ENCODE data around the gene CAMK1. TPM values are rescaled to one million over a fixed set of nuclear protein-coding genes. Genes with fewer than 3 reads are reported as not detected.

Gene CAMK1
- total and polyA plus RNA-seq, 2 donors from 2014 or later: 31.2 to 52.7 TPM

DNA sequence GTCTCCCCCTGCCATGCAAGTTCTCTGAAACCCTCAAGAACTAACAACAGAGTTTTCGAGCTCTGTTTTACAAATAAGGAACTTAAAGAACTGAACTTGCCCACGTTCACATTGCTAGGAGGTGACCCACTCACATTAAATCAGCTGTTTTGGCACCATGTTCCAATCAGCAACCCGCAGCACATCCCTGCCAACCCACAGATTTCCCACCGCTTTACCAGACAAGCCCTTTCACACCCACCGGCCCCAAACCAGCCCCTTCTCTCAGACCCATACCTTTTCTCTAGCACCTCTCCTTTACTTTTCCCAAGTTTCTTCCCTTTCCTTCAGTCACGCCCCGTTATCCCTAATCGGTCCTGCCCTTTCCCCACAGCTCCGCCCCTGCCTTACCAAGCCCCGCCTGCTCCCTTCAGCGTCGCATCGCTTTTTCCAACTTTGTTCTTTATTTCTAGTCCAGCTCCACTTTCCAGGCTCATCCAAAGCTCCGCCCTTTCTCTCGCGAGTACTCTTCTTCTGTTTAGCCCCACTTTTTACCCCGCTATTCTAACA is 39.0 kb downstream of the CAMK1 start:
- no peaks in the 10 kb centered on the region for H3K27me3 ChIP-seq (ENCODE audit: control insufficient read depth, insufficient read depth, low read length)
- peaks cover 0 to 16% (median 9%) of the 10 kb centered on the region in 3 donors for H3K4me1 ChIP-seq (ENCODE audit: control insufficient read depth in 2 of 3, insufficient read depth in 2 of 3, low read depth in 1 of 3, low read length in 3 of 3)
- no peak for FAIRE-seq
- TF ChIP-seq, protein P1, sequence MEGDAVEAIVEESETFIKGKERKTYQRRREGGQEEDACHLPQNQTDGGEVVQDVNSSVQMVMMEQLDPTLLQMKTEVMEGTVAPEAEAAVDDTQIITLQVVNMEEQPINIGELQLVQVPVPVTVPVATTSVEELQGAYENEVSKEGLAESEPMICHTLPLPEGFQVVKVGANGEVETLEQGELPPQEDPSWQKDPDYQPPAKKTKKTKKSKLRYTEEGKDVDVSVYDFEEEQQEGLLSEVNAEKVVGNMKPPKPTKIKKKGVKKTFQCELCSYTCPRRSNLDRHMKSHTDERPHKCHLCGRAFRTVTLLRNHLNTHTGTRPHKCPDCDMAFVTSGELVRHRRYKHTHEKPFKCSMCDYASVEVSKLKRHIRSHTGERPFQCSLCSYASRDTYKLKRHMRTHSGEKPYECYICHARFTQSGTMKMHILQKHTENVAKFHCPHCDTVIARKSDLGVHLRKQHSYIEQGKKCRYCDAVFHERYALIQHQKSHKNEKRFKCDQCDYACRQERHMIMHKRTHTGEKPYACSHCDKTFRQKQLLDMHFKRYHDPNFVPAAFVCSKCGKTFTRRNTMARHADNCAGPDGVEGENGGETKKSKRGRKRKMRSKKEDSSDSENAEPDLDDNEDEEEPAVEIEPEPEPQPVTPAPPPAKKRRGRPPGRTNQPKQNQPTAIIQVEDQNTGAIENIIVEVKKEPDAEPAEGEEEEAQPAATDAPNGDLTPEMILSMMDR (IDR thresholded peaks at IDR 0.05; ENCODE audit: borderline replicate concordance, extremely low read depth, insufficient read depth): no peak
- no peaks in the 10 kb centered on the region for H3K9me3 ChIP-seq (ENCODE audit: control insufficient read depth in 2 of 3, insufficient read depth in 1 of 3, low read length in 3 of 3)
- peak overlapping the region; percentile 11 to 62 (median 34) for H3K9ac ChIP-seq (ENCODE audit: low read length in 3 of 3)
- H3K27ac ChIP-seq (ENCODE audit: low read depth in 2 of 2, low read length in 2 of 2): peak overlapping the region; percentile 86 to 92
- H3K36me3 ChIP-seq (ENCODE audit: control insufficient read depth in 2 of 3, insufficient read depth in 3 of 3, low read length in 3 of 3): peaks cover 0 to 15% (median 7%) of the 10 kb centered on the region in 3 donors
- DNase-seq: no peak
- intact Hi-C loops (cut with DNase I): no loop called here
- peak overlapping the region; percentile 79 to 86 (median 79) for H3K4me3 ChIP-seq (ENCODE audit: low read length in 3 of 3)

GRCh38 chr3:9729419-9729818 is 40.3 kb downstream of the CAMK1 start:
- Histone ChIP-seq H3K27me3 (ENCODE audit: control insufficient read depth, insufficient read depth, low read length) (no peaks in the 10 kb centered on the region), H3K9me3 (ENCODE audit: control insufficient read depth in 2 of 3, insufficient read depth in 1 of 3, low read length in 3 of 3) (no peaks in the 10 kb centered on the region), H3K9ac (ENCODE audit: low read length in 3 of 3) (no peak overlapping the region), H3K4me3 (ENCODE audit: low read length in 3 of 3) (no peak overlapping the region), H3K27ac (ENCODE audit: low read depth in 2 of 2, low read length in 2 of 2) (no peak overlapping the region), H3K4me1 (ENCODE audit: control insufficient read depth in 2 of 3, insufficient read depth in 2 of 3, low read depth in 1 of 3, low read length in 3 of 3) (peaks cover 0 to 16% (median 9%) of the 10 kb centered on the region in 3 donors), H3K36me3 (ENCODE audit: control insufficient read depth in 2 of 3, insufficient read depth in 3 of 3, low read length in 3 of 3) (peaks cover 0 to 5% (median 0%) of the 10 kb centered on the region in 3 donors)
- TF ChIP-seq, protein P1 (IDR thresholded peaks at IDR 0.05; ENCODE audit: borderline replicate concordance, extremely low read depth, insufficient read depth): no peak
- DNase-seq (peak in 1 of 5 donors; percentile 46), FAIRE-seq (no peak)
- intact Hi-C loops (cut with DNase I): no loop called here

DNA sequence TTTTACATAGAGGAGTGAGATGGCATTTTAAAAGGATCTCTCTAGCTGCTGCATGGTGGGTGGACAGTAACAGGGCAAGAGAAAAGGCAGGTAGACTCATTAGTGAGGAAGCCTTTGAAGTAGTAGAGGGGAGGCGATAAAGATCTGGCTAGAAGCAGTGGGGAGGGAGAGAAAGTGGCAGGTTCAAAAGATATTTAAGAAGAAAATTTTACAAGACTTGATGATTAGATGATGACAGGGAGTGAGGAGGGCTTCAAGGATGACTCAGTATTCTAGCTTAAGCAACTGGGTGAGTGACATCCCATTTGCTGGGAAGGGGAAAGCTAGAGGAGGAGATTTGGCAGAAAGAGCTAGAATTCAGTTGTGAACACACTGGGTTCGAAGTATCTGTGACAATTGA is 42.0 kb downstream of the CAMK1 start:
- TF ChIP-seq, protein P1 (IDR thresholded peaks at IDR 0.05; ENCODE audit: borderline replicate concordance, extremely low read depth, insufficient read depth): no peak
- no peaks in the 10 kb centered on the region for H3K36me3 ChIP-seq (ENCODE audit: control insufficient read depth in 2 of 3, insufficient read depth in 3 of 3, low read length in 3 of 3)
- no peak overlapping the region for H3K27ac ChIP-seq (ENCODE audit: low read depth in 2 of 2, low read length in 2 of 2)
- H3K27me3 ChIP-seq (ENCODE audit: control insufficient read depth, insufficient read depth, low read length): no peaks in the 10 kb centered on the region
- no peak for FAIRE-seq
- peaks cover 0 to 9% (median 2%) of the 10 kb centered on the region in 3 donors for H3K4me1 ChIP-seq (ENCODE audit: control insufficient read depth in 2 of 3, insufficient read depth in 2 of 3, low read depth in 1 of 3, low read length in 3 of 3)
- intact Hi-C loops (cut with DNase I): no loop called here
- DNase-seq: no peak
- H3K9me3 ChIP-seq (ENCODE audit: control insufficient read depth in 2 of 3, insufficient read depth in 1 of 3, low read length in 3 of 3): no peaks in the 10 kb centered on the region
- no peak overlapping the region for H3K9ac ChIP-seq (ENCODE audit: low read length in 3 of 3)
- H3K4me3 ChIP-seq (ENCODE audit: low read length in 3 of 3): no peak overlapping the region

Measured in kidney (tissue), 14 donors.